Measurements from ENCODE around the gene UGT3A2.

DNA sequence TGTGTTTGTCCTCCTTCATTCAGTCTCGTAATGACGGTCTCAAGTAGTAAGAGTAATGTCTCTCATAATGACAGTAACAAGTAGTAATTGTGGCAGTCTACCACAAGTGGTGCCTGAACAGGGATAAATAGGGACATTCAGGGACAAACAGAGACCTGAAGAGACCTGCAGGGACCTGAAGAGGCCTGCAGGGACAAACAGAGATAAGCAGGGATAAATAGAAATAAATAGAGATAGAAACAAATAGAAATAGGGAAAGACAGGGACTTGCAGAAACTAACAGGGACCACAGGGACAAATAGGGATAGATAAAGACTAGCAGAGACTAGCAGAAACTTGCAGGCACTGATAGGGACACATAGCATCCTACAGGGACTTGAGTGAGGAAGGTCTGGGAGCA, 7.9 kb downstream of the UGT3A2 start:
- TF ChIP-seq, protein P1, sequence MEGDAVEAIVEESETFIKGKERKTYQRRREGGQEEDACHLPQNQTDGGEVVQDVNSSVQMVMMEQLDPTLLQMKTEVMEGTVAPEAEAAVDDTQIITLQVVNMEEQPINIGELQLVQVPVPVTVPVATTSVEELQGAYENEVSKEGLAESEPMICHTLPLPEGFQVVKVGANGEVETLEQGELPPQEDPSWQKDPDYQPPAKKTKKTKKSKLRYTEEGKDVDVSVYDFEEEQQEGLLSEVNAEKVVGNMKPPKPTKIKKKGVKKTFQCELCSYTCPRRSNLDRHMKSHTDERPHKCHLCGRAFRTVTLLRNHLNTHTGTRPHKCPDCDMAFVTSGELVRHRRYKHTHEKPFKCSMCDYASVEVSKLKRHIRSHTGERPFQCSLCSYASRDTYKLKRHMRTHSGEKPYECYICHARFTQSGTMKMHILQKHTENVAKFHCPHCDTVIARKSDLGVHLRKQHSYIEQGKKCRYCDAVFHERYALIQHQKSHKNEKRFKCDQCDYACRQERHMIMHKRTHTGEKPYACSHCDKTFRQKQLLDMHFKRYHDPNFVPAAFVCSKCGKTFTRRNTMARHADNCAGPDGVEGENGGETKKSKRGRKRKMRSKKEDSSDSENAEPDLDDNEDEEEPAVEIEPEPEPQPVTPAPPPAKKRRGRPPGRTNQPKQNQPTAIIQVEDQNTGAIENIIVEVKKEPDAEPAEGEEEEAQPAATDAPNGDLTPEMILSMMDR (IDR thresholded peaks at IDR 0.05): no peak
- TF ChIP-seq POLR2AphosphoS5 (IDR thresholded peaks at IDR 0.05; ENCODE audit: insufficient read depth in 1 of 2, low read depth in 1 of 2) (no peak), POLR2A (IDR thresholded peaks at IDR 0.05) (no peak)
